ENCODE results near the gene SLC35A5.

DNA sequence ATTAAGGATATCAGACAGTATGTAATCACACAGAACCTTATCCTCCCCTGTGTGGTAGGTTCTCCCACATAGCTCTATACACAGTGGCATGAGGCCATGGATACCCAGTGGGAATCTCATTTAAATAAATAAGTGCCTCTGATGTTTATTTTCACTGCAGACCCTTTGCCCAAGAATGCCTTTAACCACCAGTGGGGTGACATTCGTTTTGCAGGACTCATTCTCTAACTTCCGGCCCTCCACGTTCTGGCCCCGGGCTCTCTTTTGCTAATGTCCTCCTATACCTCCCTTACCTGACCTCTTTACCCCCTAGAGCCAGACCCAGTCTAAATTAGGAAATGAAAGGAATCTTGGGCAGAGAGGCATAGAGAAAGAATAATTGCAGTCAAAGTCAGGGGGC lies 70.8 kb downstream of the SLC35A5 start:
- TF ChIP-seq, protein P1, sequence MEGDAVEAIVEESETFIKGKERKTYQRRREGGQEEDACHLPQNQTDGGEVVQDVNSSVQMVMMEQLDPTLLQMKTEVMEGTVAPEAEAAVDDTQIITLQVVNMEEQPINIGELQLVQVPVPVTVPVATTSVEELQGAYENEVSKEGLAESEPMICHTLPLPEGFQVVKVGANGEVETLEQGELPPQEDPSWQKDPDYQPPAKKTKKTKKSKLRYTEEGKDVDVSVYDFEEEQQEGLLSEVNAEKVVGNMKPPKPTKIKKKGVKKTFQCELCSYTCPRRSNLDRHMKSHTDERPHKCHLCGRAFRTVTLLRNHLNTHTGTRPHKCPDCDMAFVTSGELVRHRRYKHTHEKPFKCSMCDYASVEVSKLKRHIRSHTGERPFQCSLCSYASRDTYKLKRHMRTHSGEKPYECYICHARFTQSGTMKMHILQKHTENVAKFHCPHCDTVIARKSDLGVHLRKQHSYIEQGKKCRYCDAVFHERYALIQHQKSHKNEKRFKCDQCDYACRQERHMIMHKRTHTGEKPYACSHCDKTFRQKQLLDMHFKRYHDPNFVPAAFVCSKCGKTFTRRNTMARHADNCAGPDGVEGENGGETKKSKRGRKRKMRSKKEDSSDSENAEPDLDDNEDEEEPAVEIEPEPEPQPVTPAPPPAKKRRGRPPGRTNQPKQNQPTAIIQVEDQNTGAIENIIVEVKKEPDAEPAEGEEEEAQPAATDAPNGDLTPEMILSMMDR (IDR thresholded peaks at IDR 0.05; ENCODE audit: low read depth, low read length, poor library complexity, severe bottlenecking), result no peak
- TF ChIP-seq EZH2phosphoT487 (IDR thresholded peaks at IDR 0.05; ENCODE audit: borderline replicate concordance, low read length), result no peak
